Measurements from ENCODE around the gene USP12. TPM values are rescaled to one million over a fixed set of nuclear protein-coding genes. Genes with fewer than 3 reads are reported as not detected.

Gene USP12
- total RNA-seq, 4 donors from 2014 or later, result 3.9 to 31.7 (median 13.6) TPM

GRCh38 chr13:27170516-27171243 is 931 bp downstream of the USP12 start:
- no peaks in the 10 kb centered on the region for H3K27me3 ChIP-seq
- intact Hi-C loops (cut with DNase I), result loop anchor here (10.0 kb wide), 2 partner anchors 84 to 186 kb away; partner anchors contain the start of gene RPL21
- 0 to 1% methylated on average over 20 to 28 of the region's 56 CpGs for WGBS, 2 donors

DNA sequence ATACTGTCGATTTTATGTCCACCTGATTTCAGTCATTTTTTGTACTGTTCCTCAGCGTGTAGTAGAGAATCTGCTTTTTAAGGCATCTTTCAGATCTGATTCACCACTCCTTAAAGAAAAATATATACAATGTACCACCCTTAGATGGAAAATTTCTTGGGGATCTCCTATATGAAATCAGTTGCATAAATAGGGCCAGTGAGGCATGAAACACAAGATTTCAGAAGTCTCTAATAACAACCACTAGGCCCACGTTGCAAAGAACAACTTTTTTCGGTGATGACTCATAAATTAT is 1.4 kb downstream of the USP12 start:
- 8 to 13% methylated on average over 4 of the region's 4 CpGs for WGBS, 2 donors
- no peaks in the 10 kb centered on the region for H3K27me3 ChIP-seq
- peaks cover 22 to 80% (median 27%) of the 10 kb centered on the region in 3 donors for H3K4me1 ChIP-seq
- H3K4me3 ChIP-seq, result peak overlapping the region; percentile 68 to 97 (median 89)
- intact Hi-C loops (cut with DNase I), result loop anchor here (10.0 kb wide), 2 partner anchors 85 to 185 kb away; partner anchors contain the start of gene RPL21
- peak overlapping the region; percentile 84 to 98 (median 96) for H3K27ac ChIP-seq
- H3K9me3 ChIP-seq, result no peaks in the 10 kb centered on the region
- DNase-seq, result no peak
- TF ChIP-seq POLR2A (IDR thresholded peaks at IDR 0.05) (no peak), CTCF (IDR thresholded peaks at IDR 0.05) (peak in 1 of 6 experiments; percentile 37)
- no peaks in the 10 kb centered on the region for H3K36me3 ChIP-seq

More at GRCh38 chr13:27170516-27171243, 931 bp downstream of the USP12 start:
- Histone ChIP-seq H3K4me1 (peaks cover 22 to 75% (median 27%) of the 10 kb centered on the region in 3 donors), H3K9me3 (no peaks in the 10 kb centered on the region), H3K27ac (peak overlapping the region; percentile 84 to 98 (median 96)), H3K4me3 (peak overlapping the region; percentile 68 to 97 (median 89)), H3K36me3 (no peaks in the 10 kb centered on the region)
- no peak for DNase-seq
- TF ChIP-seq POLR2A (IDR thresholded peaks at IDR 0.05) (peak in 1 of 4 donors; percentile 21), CTCF (IDR thresholded peaks at IDR 0.05) (no peak)

DNA sequence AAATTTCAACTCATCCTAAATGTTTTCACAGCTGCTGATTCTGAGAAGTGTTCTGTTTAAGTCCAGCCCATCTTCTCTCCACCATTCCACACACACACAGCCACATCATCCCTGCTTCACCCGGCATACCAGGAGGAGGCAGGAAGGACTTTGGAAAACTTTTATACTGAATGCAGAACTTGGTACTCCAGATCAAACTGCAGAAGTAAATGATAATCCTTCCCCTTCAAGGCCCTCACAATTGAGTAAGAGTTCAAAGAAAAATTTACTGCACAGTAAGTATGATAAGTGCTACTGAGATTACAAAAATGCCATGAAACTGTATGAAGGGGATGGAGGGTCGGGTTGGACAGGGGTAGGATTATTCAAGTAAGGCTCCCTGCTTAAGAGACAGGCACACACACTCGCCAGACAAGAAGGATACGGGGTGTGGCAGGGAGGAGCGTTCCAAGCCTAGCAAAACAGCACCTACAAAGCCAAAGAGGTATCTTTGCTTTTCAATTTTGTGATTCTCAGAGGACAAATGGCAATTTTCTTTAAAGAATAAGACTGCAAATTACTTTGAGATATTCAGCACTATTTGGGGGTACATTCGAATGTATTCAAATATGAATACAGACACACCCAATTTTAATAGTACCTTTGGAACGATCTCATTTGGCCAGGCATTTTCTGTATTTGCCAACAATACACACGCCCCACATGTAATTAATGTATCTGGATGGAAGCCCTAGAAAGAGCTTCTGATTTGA is 2.5 kb downstream of the USP12 start:
- H3K27me3 ChIP-seq, result no peaks in the 10 kb centered on the region
- WGBS, 2 donors, result 18 to 25% methylated on average over 8 of the region's 8 CpGs
- no peaks in the 10 kb centered on the region for H3K36me3 ChIP-seq
- H3K4me1 ChIP-seq, result peaks cover 22 to 70% (median 27%) of the 10 kb centered on the region in 3 donors
- H3K27ac ChIP-seq, result peak overlapping the region; percentile 52 to 98 (median 90)
- no peaks in the 10 kb centered on the region for H3K9me3 ChIP-seq
- intact Hi-C loops (cut with DNase I), result no loop called here
- TF ChIP-seq CTCF (IDR thresholded peaks at IDR 0.05), result no peak
- TF ChIP-seq POLR2A (IDR thresholded peaks at IDR 0.05), result no peak
- no peak for DNase-seq
- H3K4me3 ChIP-seq, result peak overlapping the region in 1 of 4 donors; percentile 97

- no peaks in the 10 kb centered on the region for H3K9me3 ChIP-seq
- H3K27ac ChIP-seq, result peak overlapping the region; percentile 11 to 98 (median 90)
- no peaks in the 10 kb centered on the region for H3K27me3 ChIP-seq
- H3K4me1 ChIP-seq, result peaks cover 22 to 74% (median 27%) of the 10 kb centered on the region in 3 donors
- peak overlapping the region in 1 of 4 donors; percentile 21 for H3K4me3 ChIP-seq
- no peaks in the 10 kb centered on the region for H3K36me3 ChIP-seq
- TF ChIP-seq CTCF (IDR thresholded peaks at IDR 0.05) (no peak), POLR2A (IDR thresholded peaks at IDR 0.05) (no peak)
- WGBS, 2 donors, result 34 to 45% methylated on average over 5 to 6 of the region's 6 CpGs
- intact Hi-C loops (cut with DNase I), result no loop called here
- DNase-seq, result no peak
These were observed 3.5 kb downstream of the USP12 start for GRCh38 chr13:27168086-27168485.

DNA sequence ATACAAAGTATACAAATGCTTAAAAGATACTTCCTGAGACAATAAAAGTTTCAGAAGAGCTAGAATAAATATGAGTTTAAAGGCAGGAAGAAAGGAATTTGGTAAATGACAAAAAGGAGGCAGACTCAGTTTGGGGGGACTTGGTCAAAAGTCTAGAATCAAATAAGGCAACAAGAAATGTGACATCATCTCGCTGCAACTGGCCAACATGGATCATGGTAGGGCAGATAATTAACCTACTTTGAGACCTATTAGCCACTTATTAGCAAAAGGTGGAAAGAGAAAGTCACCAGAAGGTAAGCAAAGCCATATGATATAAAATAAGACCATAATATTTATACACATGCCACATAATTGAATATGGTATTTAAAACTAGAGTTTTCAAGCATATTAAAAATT is 5.3 kb downstream of the USP12 start:
- 88 to 90% methylated on average over 1 of the region's 1 CpG for WGBS, 2 donors
- Histone ChIP-seq H3K9me3 (no peaks in the 10 kb centered on the region), H3K27ac (peak overlapping the region in 2 of 4 donors; percentile 3 to 13), H3K36me3 (no peaks in the 10 kb centered on the region), H3K4me3 (no peak overlapping the region), H3K4me1 (peaks cover 16 to 83% (median 32%) of the 10 kb centered on the region in 3 donors), H3K27me3 (no peaks in the 10 kb centered on the region)
- intact Hi-C loops (cut with DNase I), result no loop called here
- no peak for TF ChIP-seq POLR2A (IDR thresholded peaks at IDR 0.05)
- no peak for TF ChIP-seq CTCF (IDR thresholded peaks at IDR 0.05)
- DNase-seq, result no peak

Measured in esophagus squamous epithelium (tissue), 5 donors.